ELF-1 (cell line): ENCODE measurements around the gene RNF130.

ENCODE experiments used
- DNase-seq: peaks from one replicate; pipeline ENCODE4 v3.0.0-alpha.2; 2016; ENCODE audit warnings: low read depth, low spot score

Gene RNF130

DNA sequence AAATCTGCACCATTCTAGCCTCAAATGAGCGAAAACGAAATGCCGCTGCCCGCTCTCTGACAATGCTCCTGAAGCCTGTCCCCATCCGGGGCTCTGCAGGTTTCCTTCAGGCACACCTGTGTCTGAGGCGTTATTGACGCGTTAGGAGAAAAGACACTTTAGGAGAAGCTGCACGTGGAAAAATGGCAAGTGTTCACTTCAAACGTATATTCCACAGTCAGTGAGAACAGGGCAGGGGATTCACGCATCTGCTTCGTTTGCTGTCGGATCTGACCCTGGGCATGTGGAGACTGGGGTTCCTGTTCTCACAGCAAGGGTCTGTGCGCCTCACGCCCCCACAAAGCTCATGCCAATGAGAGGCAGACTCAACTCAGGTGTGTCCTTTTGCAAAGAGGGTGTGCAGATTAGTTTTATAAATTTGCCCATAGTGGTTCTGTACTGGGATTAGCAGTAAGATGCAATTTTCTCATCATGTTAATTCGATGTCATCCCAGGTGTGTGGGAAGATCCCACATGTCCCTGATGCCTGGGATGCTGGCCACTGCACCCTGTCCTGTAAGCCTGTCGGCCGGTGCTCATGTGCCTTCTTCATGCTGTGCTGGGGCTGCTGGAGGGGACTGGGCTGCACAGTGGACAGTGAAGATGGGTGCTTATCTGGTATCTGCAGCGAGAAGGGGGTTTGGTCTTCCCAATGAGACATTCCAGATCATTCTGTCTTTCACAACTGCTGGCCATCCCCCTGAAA, 152.6 kb downstream of the RNF130 start:
- no peak for DNase-seq

DNA sequence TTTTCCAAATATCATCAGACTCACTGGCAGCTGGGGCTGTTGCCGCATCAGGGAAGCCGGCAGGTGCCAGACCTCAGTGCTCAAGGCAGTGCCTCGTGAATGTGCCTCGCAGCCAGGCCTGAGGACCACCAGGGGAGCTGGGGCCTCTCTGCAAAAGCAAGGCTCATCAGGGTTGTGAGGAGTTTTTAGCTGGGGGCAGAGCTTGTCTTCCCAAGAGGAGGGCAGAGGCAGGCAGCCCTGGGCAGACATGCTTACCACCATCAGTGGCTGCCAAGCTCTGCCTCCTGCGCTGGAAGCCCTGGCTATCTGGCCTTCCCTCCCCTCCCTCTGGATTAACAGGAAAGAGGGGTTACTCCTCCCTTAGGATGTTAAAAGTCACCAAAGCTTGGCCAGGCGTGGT, 155.0 kb downstream of the RNF130 start:
- DNase-seq, result peak; percentile 17

DNA sequence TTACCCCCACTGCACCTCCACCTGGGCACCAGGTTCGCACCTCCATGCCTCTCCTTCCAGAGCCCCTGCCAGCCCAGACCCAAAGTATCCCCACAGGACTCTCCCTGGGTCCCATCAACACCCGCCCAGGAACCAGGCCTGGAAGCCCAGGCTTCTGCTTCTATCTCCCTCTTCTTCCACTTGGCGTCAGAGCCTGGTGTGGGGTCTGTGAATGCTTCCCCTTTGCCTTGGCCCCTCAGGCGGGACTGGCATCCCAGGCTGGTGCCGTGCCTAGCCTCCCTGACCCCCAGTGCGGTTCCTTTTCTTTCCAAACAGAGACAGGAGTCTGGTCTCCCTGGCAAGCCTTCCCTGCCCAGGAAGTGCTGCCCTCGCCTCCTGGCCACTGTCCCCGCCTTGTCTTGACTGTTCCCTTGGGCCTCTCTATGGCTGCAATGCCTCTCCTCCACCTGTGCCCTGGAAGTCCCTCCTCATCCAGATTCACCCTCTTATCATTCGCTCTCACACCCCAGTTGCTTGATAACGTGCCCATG, 156.1 kb downstream of the RNF130 start:
- DNase-seq, result no peak

DNA sequence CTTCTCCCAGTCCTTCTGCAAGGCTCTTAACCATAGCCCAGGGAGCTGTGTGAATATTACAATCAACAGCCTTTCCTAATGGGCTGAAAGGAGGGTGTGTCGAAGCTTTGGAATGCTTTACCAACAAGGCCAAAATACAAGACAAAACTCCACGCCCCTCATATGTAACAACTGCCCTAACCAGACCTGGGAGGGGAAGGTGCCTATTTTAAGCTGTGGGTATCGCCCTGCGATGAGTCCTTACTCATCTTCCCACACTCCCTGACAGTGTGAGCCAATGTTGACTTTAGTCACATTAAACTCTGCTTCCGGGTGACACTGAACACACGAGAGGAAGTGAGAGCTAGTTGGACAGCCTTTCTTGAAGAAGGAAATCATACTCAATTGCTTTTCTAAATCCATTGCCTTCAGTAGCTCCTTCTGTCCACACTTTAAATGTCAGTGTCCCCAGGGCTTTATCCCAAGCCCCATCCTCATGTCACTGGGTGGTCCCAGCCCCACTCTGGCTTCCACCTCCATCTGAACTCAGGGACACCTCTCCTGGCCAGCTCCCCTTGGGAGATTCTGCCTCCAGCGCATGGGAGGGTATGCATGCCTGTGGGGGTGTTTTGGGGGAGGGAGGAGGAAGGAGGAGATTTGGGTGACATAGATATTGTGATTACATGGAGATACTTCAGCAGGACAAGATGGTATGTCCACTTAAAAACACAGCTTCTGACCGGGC, 157.4 kb downstream of the RNF130 start:
- peak; percentile 20 for DNase-seq

DNA sequence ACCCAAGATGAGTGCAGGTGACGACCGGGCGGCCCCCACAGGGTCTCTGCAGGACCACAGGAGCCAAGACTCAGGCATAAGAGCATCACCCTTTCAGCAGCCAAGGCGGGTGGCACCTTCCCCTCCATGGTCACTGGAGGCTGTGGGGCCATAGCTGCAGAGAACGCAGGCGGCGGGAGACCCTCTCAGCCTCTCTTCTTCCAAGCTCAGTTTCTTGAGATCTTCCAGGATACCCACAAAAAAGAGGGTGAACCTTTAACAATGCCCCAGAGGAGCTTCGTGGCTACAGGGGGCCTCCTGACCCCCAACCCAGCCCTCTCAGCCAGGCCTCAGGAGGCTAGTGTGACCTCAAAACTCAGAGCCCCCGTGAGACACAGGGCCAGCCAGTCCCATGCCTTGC, 158.1 kb downstream of the RNF130 start:
- DNase-seq, result no peak

DNA sequence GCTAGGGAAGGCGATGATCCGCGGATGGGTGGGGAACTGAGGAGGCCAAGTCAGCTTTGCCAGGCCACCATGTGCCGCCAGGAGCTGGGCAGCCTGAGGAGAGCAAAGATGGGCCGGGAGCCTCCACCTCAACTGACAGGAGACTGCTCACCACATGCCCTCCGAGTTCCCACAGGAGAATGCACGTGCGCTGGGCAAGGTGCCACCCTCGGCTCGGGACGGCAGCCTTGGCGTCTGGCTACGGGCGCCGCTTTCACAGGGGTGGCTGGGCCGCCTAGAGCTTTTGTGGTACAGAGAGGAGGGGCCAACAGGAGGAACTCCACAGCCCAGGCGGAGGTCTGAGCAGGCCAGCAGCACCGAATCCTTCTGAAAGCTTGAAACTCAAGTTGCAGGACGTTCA, 158.6 kb downstream of the RNF130 start:
- no peak for DNase-seq

DNA sequence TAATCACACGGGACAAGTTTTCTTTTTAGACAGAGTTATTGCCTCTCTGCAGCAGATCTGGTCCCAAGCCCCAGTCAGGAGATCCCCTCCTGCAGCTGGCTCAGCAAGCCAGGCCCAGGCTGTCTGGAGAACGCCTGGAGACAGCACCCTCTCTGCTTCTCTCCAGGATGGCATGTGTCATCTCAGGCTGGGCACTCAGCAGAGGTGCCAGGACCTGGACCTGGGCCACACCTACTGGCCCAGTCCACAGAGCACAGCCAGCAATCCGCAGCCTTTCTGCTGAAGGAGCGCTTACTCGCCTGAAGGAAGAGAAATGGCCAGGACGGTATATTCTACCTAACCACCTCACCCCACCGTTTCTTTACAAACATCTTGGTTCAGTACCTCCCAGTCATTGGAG, 159.2 kb downstream of the RNF130 start:
- no peak for DNase-seq

DNA sequence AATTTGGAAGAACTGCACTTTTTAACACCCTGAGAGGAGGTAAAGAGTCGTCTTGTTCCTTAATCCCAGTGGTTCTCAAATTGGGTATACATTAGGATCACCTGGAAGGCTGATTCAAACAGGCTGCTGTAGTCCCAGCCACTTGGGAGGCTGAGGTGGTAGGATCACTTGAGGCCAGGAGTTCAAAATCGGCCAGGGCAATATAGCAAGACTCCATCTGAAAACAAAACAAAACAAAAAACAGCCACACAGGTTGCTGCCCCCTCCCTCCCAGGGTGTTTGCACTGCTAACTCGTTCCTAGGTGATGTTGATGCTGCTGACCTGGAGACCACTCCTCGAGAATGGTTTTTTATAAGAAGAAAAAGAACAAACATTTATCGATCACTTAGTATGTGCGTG, 162.3 kb downstream of the RNF130 start:
- no peak for DNase-seq

DNA sequence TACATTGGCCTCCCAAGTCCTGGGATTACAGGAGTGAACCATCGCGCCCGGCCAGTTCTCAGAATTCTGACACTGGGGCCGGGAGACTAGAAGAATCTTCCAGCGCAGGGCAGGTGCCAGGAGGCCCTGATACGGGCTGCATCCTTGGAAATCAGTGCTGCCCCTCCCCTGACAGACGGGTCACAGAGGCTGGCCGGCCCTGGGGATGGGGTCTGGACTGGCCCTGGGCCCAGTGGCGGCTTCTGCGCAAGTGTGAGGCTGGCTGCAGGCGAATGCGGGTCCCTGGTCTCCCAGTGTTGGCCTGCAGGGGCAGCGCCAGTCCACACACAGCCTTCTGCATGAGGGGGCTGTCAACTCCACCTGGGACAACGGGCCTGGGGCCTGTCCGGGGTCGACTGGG, 163.0 kb downstream of the RNF130 start:
- peak; percentile 78 for DNase-seq

DNA sequence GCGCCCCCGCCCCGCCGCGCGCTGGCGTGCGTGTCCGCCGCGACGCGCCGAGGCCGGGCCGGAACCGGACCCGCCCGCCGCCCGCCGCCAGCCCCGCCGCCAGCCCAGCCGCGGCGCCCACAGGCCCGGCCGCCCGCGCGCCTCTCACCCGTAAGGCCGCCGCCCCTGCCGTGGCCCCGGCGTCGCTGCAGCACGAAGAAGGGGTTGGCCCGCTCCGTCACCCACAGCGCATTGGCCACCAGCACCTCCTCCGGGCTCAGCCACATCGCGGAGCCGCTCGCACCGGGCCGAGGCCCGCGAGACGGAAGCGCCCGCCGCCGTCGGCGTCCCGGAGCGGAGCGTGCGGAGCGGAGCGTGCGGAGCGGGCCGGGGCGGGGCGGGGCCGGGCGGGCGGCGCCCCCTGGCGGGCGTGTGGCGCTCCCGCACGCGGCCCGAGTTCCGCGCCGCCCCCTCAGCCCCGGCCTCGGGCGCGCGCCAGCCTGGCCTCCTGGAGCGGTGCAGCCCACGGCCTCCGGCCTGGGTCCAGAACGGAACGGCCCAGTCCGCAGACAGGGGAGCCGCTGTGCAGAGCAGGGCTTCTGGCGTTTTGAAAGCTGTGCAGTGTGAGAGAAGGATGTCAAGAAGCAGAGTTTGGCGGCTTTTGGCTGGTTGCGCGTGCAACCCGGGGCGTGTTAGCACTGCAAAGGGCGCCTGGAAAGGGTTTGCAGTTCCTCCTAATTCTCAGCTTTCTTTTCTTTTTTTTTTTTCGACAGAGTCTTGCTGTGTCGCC, 163.8 kb downstream of the RNF130 start, which contains the start of gene TBC1D9B:
Gene TBC1D9B (minus strand): TSS at position 342 of the 769 bp plus-strand sequence. CDS start 76 bp downstream, at position 266.
- DNase-seq, result peak; percentile 54

DNA sequence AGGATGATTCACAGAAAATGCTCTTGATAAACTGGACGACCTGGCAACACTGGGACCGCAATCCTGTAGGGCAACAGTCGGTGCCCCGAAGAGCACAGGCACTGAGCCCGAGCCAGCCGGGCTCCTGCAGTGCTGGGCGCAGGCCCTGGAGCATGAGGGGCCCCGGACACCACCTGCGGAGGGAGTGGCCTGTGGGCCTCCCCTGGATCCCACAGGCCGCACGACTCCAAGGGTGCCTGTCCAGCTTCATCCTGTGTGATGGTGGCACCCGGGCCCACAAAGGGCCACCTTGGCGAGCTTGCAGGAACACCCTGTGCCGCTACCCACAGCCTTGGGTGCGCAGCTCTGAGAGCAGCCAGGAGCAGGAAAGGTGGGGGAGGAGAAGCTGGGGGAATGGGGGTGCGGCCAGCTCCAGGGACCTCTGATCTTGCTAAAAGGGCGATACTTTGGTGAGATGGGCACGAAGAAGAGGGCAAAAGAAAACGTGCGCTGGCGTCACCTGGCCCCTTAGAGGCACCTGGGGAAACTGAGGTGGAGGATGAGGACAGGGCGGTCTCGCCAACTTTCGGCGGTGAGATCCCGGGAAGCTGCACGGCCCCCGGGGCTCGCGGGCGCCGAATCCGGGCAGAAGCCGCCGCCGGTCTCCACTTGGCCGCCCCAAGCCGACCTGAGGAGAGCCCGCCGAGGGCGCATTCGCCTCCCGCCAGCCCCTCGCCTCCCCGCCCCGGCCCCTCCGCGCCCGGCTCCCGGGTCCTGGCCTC, 164.6 kb downstream of the RNF130 start:
- DNase-seq, result peak; percentile 25

DNA sequence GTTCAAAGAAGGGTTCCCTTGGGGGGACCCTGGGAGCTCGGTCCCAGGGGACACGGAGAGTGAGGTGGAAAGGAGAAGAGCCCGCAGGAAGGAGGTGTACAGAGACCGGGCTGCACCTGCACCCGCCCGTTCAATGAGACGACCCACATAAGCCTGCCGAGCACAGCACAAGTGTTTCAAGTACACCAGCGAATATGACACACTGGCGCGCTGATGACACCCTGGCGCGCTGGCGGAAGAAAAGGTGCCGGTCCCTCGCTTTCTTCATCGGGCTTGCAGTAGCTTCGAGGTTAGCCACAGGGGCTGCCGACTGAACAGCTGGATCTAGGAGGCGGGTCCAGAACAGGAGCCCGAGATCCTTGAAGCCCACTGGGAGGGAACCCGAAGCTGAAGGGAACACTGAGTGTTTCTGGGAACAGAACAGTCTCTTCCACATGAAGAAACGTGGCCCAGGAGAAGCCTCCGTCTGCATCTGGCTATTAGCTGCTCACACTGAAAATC, 165.2 kb downstream of the RNF130 start:
- DNase-seq, result no peak

DNA sequence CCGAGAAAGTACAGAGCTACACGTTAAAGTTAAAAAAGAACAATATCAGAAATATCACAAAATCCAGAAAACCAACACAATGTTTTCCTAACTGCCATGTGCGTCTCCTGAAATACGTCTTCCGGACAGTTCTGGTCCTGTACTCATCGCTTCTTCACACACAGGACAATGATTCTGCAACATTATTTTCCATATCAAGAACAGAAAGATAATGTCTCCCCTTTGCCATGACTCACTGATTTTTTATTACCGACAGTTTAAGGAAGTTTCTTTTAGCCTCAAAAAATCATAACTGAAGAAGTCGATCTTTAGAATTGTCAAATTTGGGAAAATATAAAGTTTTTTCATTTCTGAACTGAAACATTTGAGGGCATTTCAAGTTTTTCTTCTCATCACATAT, 166.4 kb downstream of the RNF130 start:
- DNase-seq, result no peak
